ENCODE data around the gene SMIM13. TPM values are rescaled to one million over a fixed set of nuclear protein-coding genes. Genes with fewer than 3 reads are reported as not detected.

SMIM13 gene
- total and polyA plus RNA-seq, 12 donors: 1.9 to 11.5 (median 6.7) TPM

- WGBS, 4 donors: 60 to 81% (median 71%) methylated on average over 2 of the region's 2 CpGs
- no peaks in the 10 kb centered on the region for H3K4me1 ChIP-seq (replicated peaks in 1 of 2)
- no peaks in the 10 kb centered on the region for H3K36me3 ChIP-seq (replicated peaks in 1 of 2)
- H3K4me3 ChIP-seq: no peak overlapping the region
- no peaks in the 10 kb centered on the region for H3K9me3 ChIP-seq (replicated peaks in 1 of 3)
- no peak for DNase-seq
- peaks cover 22% of the 10 kb centered on the region for H3K27me3 ChIP-seq
- intact Hi-C loops (cut with DNase I): no loop called here
- H3K27ac ChIP-seq: no peak overlapping the region
- no peak for TF ChIP-seq CTCF (IDR thresholded peaks at IDR 0.05)
- no peak for TF ChIP-seq POLR2A (IDR thresholded peaks at IDR 0.05)
Measured at GRCh38 chr6:11050731-11051130, 42.9 kb upstream of the SMIM13 start.

- no peak overlapping the region for H3K27ac ChIP-seq
- no peaks in the 10 kb centered on the region for H3K36me3 ChIP-seq (replicated peaks in 1 of 2)
- H3K4me3 ChIP-seq: no peak overlapping the region
- no peaks in the 10 kb centered on the region for H3K4me1 ChIP-seq (replicated peaks in 1 of 2)
- H3K27me3 ChIP-seq: peaks cover 11% of the 10 kb centered on the region
- intact Hi-C loops (cut with DNase I): no loop called here
- DNase-seq: no peak
- no peak for TF ChIP-seq CTCF (IDR thresholded peaks at IDR 0.05)
- TF ChIP-seq POLR2A (IDR thresholded peaks at IDR 0.05): no peak
- WGBS, 4 donors: 76 to 85% (median 80%) methylated on average over 5 of the region's 5 CpGs
- H3K9me3 ChIP-seq (replicated peaks in 1 of 3): no peaks in the 10 kb centered on the region
Measured at GRCh38 chr6:11053307-11053706, 40.3 kb upstream of the SMIM13 start.

GRCh38 chr6:11054722-11055121 is 38.9 kb upstream of the SMIM13 start:
- TF ChIP-seq POLR2A (IDR thresholded peaks at IDR 0.05): no peak
- TF ChIP-seq CTCF (IDR thresholded peaks at IDR 0.05): no peak
- intact Hi-C loops (cut with DNase I): no loop called here

GRCh38 chr6:11055127-11055627 is 38.5 kb upstream of the SMIM13 start:
- intact Hi-C loops (cut with DNase I): no loop called here
- Histone ChIP-seq H3K4me3 (no peak overlapping the region), H3K36me3 (replicated peaks in 1 of 2) (no peaks in the 10 kb centered on the region), H3K4me1 (replicated peaks in 1 of 2) (no peaks in the 10 kb centered on the region), H3K9me3 (replicated peaks in 1 of 3) (no peaks in the 10 kb centered on the region), H3K27me3 (no peaks in the 10 kb centered on the region), H3K27ac (no peak overlapping the region)
- WGBS, 4 donors: 45 to 52% (median 47%) methylated on average over 4 of the region's 4 CpGs
- DNase-seq: no peak
- no peak for TF ChIP-seq POLR2A (IDR thresholded peaks at IDR 0.05)
- no peak for TF ChIP-seq CTCF (IDR thresholded peaks at IDR 0.05)

More at GRCh38 chr6:11054722-11055121, 38.9 kb upstream of the SMIM13 start:
- no peak overlapping the region for H3K27ac ChIP-seq
- no peaks in the 10 kb centered on the region for H3K9me3 ChIP-seq (replicated peaks in 1 of 3)
- WGBS, 4 donors: 80 to 92% (median 87%) methylated on average over 1 of the region's 1 CpG
- no peaks in the 10 kb centered on the region for H3K4me1 ChIP-seq (replicated peaks in 1 of 2)
- H3K36me3 ChIP-seq (replicated peaks in 1 of 2): no peaks in the 10 kb centered on the region
- no peak for DNase-seq
- H3K27me3 ChIP-seq: no peaks in the 10 kb centered on the region
- H3K4me3 ChIP-seq: no peak overlapping the region
